Mucosa of descending colon (tissue), 3 donors: Measurements from ENCODE around the gene TTYH2. TPM values are rescaled to one million over a fixed set of nuclear protein-coding genes. Genes with fewer than 3 reads are reported as not detected.
"Not testable (repeated sequence)": the region's sequence is repeated elsewhere in the genome, so short reads cannot be mapped to it uniquely, and the experiment has no call there.

Source experiments
- ATAC-seq: fragments of 200-7000 bp; cut with Tn5 transposase; one replicate; pipeline ENCODE4 v1.9.1; 2020; ENCODE audit warnings: mild to moderate bottlenecking, moderate library complexity
- DNase-seq, 3 donors: peaks; one replicate each; pipeline ENCODE4 v3.0.0-alpha.2; 2020
- H3K36me3 ChIP-seq: fragments of 200-600 bp; one replicate; pipeline ENCODE4 v1.8.0; 2021; ENCODE audit warnings: low read depth, mild to moderate bottlenecking
- H3K4me1 ChIP-seq: fragments of 200-600 bp; one replicate; pipeline ENCODE4 v1.8.0; 2021; ENCODE audit warnings: low read depth, mild to moderate bottlenecking
- H3K4me3 ChIP-seq: fragments of 200-600 bp; one replicate; pipeline ENCODE4 v1.8.0; 2021; ENCODE audit warnings: mild to moderate bottlenecking
- H3K9me3 ChIP-seq: fragments of 200-600 bp; one replicate; pipeline ENCODE4 v1.8.0; 2021; ENCODE audit warnings: mild to moderate bottlenecking
- intact Hi-C, 2 donors: fragments of 100-400 bp; cut with DNase I in 1 of 2; cut with micrococcal nuclease in 1 of 2; formaldehyde crosslinking; loops; one replicate each; pipeline versions ENCODE4 v1.11.0 to v1.11.1; 2022; cut with DNase I, micrococcal nuclease
- total RNA-seq, 3 donors: library from RNA; stranded (reverse); fragmentation: NEBNext Ultra II Directional in 2 of 3; extraction: Animal tissue kit (Norgen Biotek cat#: 25700) in 2 of 3; gene quantifications; one replicate each; pipeline versions ENCODE4 v1.2.1 to v1.2.4, GENCODE V29; 2021 to 2023
- TF ChIP-seq, protein P1 (sequence below): fragments of 200-600 bp; IDR thresholded peaks from one replicate; pipeline ENCODE4 v1.8.0; 2022; ENCODE audit warnings: antibody characterized with exemption, mild to moderate bottlenecking
- donor health status: DM: no; HTN: no; CAD: no; lungs with moderate emphysema.
- donor health status: DM: no; HTN: no; CAD: no.
- donor health status: DM: no; HTN: yes; CAD: no.

The TTYH2 gene
- total RNA-seq, 3 donors from 2014 or later = 2.5 to 9.1 (median 3.1) TPM

DNA sequence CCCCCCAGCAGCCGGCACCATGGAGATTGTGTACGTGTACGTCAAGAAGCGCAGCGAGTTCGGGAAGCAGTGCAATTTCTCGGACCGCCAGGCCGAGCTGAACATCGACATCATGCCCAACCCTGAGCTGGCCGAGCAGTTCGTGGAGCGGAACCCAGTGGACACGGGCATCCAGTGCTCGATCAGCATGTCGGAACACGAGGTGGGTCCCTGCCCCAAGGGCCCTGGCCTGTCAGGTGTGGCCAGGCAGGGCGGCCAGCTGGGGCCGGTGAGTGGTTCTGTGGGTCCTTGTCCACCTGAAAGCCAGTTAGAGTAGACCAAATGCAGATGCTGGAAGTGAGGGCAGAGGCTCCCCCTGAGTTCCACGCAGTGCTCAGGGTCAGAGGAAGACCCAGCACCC, 68.4 kb downstream of the TTYH2 start:
- Histone ChIP-seq H3K4me3 (no peak overlapping the region), H3K36me3 (no peaks in the 10 kb centered on the region), H3K9me3 (no peaks in the 10 kb centered on the region), H3K4me1 (no peaks in the 10 kb centered on the region)
- DNase-seq (no peak), ATAC-seq (no peak)
- TF ChIP-seq, protein P1, sequence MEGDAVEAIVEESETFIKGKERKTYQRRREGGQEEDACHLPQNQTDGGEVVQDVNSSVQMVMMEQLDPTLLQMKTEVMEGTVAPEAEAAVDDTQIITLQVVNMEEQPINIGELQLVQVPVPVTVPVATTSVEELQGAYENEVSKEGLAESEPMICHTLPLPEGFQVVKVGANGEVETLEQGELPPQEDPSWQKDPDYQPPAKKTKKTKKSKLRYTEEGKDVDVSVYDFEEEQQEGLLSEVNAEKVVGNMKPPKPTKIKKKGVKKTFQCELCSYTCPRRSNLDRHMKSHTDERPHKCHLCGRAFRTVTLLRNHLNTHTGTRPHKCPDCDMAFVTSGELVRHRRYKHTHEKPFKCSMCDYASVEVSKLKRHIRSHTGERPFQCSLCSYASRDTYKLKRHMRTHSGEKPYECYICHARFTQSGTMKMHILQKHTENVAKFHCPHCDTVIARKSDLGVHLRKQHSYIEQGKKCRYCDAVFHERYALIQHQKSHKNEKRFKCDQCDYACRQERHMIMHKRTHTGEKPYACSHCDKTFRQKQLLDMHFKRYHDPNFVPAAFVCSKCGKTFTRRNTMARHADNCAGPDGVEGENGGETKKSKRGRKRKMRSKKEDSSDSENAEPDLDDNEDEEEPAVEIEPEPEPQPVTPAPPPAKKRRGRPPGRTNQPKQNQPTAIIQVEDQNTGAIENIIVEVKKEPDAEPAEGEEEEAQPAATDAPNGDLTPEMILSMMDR = no peak
- intact Hi-C loops = no loop called here

- DNase-seq, H3K4me1 ChIP-seq, H3K4me3 ChIP-seq, intact Hi-C loops, H3K36me3 ChIP-seq, H3K9me3 ChIP-seq, ATAC-seq: not testable (repeated sequence)
Measured at GRCh38 chr17:74282274-74282586, 68.9 kb downstream of the TTYH2 start.

GRCh38 chr17:74282587-74283370, 69.4 kb downstream of the TTYH2 start:
- no peaks in the 10 kb centered on the region for H3K36me3 ChIP-seq
- TF ChIP-seq, protein P1 = no peak
- no peak overlapping the region for H3K4me3 ChIP-seq
- no peaks in the 10 kb centered on the region for H3K4me1 ChIP-seq
- ATAC-seq (peak; percentile 67), DNase-seq (no peak)
- H3K9me3 ChIP-seq = no peaks in the 10 kb centered on the region
- intact Hi-C loops = no loop called here

DNA sequence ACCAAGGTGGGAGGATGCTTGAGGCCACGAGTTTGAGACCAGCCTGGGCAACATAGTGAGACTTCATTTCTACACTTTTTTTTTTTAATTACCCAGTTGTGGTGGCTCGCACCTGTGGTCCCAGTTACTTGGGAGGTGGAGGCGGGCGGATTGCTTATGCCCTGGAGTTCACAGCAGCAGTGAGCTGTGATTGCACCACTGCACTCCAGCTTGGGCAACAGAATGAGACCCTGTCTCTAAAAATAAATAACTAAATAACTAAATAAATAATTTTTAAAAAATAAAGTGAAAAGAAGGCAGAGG, 70.0 kb downstream of the TTYH2 start:
- no peak overlapping the region for H3K4me3 ChIP-seq
- no peaks in the 10 kb centered on the region for H3K36me3 ChIP-seq
- DNase-seq (no peak), ATAC-seq (no peak)
- no peaks in the 10 kb centered on the region for H3K9me3 ChIP-seq
- no peaks in the 10 kb centered on the region for H3K4me1 ChIP-seq
- intact Hi-C loops = no loop called here
- TF ChIP-seq, protein P1 = no peak

GRCh38 chr17:74287031-74287602, 73.7 kb downstream of the TTYH2 start:
- Histone ChIP-seq H3K4me1 (no peaks in the 10 kb centered on the region), H3K4me3 (no peak overlapping the region), H3K36me3 (no peaks in the 10 kb centered on the region), H3K9me3 (no peaks in the 10 kb centered on the region)
- ATAC-seq = no peak
- intact Hi-C loops = no loop called here
- TF ChIP-seq, protein P1 = no peak
- DNase-seq = no peak

GRCh38 chr17:74288785-74289184, 75.4 kb downstream of the TTYH2 start:
- Histone ChIP-seq H3K9me3 (no peaks in the 10 kb centered on the region), H3K4me3 (no peak overlapping the region), H3K4me1 (no peaks in the 10 kb centered on the region), H3K36me3 (no peaks in the 10 kb centered on the region)
- ATAC-seq (no peak), DNase-seq (no peak)
- intact Hi-C loops = no loop called here
- TF ChIP-seq, protein P1 = no peak
